NB4 (cell line): ENCODE data around the gene MYO1A.

Experiments used
- CTCF ChIP-seq: IDR thresholded peaks from one replicate; pipeline ENCODE4 v1.5.1; 2012; ENCODE audit warnings: low read depth, low read length
- POLR2A ChIP-seq: IDR thresholded peaks from 2 replicates; pipeline ENCODE4 v1.6.1; 2011; ENCODE audit warnings: mild to moderate bottlenecking; ENCODE audit not compliant: insufficient read length; ENCODE audit errors: extremely low read depth

DNA sequence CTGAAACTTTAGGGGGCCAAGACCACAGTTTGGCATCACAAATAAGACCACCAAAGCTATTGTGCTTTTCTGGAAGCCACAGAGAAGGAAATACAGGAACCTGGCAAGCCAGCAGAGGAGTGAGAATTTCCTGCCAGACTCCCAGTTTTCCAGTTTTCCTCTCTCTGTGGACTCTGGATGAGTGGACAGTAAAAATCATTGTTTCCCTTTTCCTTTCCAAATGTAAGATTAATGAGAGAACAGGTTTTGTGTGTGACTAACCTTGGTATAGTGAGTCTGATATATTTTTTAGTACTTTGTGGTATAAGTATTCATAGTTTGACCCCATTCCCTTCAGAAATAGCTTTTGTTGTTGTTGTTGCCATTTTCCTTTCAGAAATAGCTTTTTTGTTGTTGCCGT lies 31.0 kb downstream of the MYO1A start:
- TF ChIP-seq CTCF (no peak), POLR2A (no peak)
